ENCODE measurements around the gene TSR3. TPM values are rescaled to one million over a fixed set of nuclear protein-coding genes. Genes with fewer than 3 reads are reported as not detected.

The TSR3 gene
- total and polyA plus RNA-seq, 4 donors: 32.1 to 88.0 (median 52.9) TPM

- peaks cover 3 to 4% of the 10 kb centered on the region in 2 donors for H3K36me3 ChIP-seq (ENCODE audit: control insufficient read depth in 1 of 2, insufficient read depth in 2 of 2, low read length in 1 of 2)
- no peaks in the 10 kb centered on the region for H3K27me3 ChIP-seq (ENCODE audit: control insufficient read depth in 1 of 2, insufficient read depth in 2 of 2, low read length in 1 of 2)
- peaks cover 2% of the 10 kb centered on the region for H3K9me3 ChIP-seq (ENCODE audit: control insufficient read depth, low read length)
- WGBS, 2 donors: 67 to 69% methylated on average over 20 of the region's 20 CpGs
- no peak overlapping the region for H3K4me3 ChIP-seq (ENCODE audit: low read length in 2 of 2)
- H3K27ac ChIP-seq (ENCODE audit: low read depth in 1 of 2, low read length in 2 of 2): no peak overlapping the region
- intact Hi-C loops (cut with DNase I): no loop called here
- ATAC-seq (ENCODE audit: low FRiP score): no peak
- no peaks in the 10 kb centered on the region for H3K4me1 ChIP-seq (ENCODE audit: control insufficient read depth in 1 of 2, insufficient read depth in 2 of 2, low read length in 2 of 2)
- no peak for DNase-seq
Measured at GRCh38 chr16:1325673-1326371, 25.9 kb downstream of the TSR3 start.

GRCh38 chr16:1325261-1325660 is 26.4 kb downstream of the TSR3 start:
- WGBS, 2 donors: 86 to 87% methylated on average over 15 of the region's 15 CpGs
- no peaks in the 10 kb centered on the region for H3K9me3 ChIP-seq (ENCODE audit: control insufficient read depth, low read length)
- H3K4me3 ChIP-seq (ENCODE audit: low read length in 2 of 2): no peak overlapping the region
- ATAC-seq (ENCODE audit: low FRiP score): no peak
- peaks cover 3 to 8% of the 10 kb centered on the region in 2 donors for H3K36me3 ChIP-seq (ENCODE audit: control insufficient read depth in 1 of 2, insufficient read depth in 2 of 2, low read length in 1 of 2)
- H3K27ac ChIP-seq (ENCODE audit: low read depth in 1 of 2, low read length in 2 of 2): no peak overlapping the region
- H3K4me1 ChIP-seq (ENCODE audit: control insufficient read depth in 1 of 2, insufficient read depth in 2 of 2, low read length in 2 of 2): no peaks in the 10 kb centered on the region
- no peaks in the 10 kb centered on the region for H3K27me3 ChIP-seq (ENCODE audit: control insufficient read depth in 1 of 2, insufficient read depth in 2 of 2, low read length in 1 of 2)
- DNase-seq: no peak
- intact Hi-C loops (cut with DNase I): no loop called here

GRCh38 chr16:1324286-1324826 is 27.3 kb downstream of the TSR3 start:
- no peak overlapping the region for H3K4me3 ChIP-seq (ENCODE audit: low read length in 2 of 2)
- peaks cover 3 to 8% of the 10 kb centered on the region in 2 donors for H3K36me3 ChIP-seq (ENCODE audit: control insufficient read depth in 1 of 2, insufficient read depth in 2 of 2, low read length in 1 of 2)
- ATAC-seq (ENCODE audit: low FRiP score) (no peak), DNase-seq (no peak)
- no peaks in the 10 kb centered on the region for H3K4me1 ChIP-seq (ENCODE audit: control insufficient read depth in 1 of 2, insufficient read depth in 2 of 2, low read length in 2 of 2)
- H3K27me3 ChIP-seq (ENCODE audit: control insufficient read depth in 1 of 2, insufficient read depth in 2 of 2, low read length in 1 of 2): no peaks in the 10 kb centered on the region
- no peaks in the 10 kb centered on the region for H3K9me3 ChIP-seq (ENCODE audit: control insufficient read depth, low read length)
- no peak overlapping the region for H3K27ac ChIP-seq (ENCODE audit: low read depth in 1 of 2, low read length in 2 of 2)
- intact Hi-C loops (cut with DNase I): no loop called here
- WGBS, 2 donors: 81 to 82% methylated on average over 22 of the region's 22 CpGs

- ATAC-seq (ENCODE audit: low FRiP score): no peak
- peaks cover 3 to 11% of the 10 kb centered on the region in 2 donors for H3K36me3 ChIP-seq (ENCODE audit: control insufficient read depth in 1 of 2, insufficient read depth in 2 of 2, low read length in 1 of 2)
- no peak overlapping the region for H3K27ac ChIP-seq (ENCODE audit: low read depth in 1 of 2, low read length in 2 of 2)
Measured at GRCh38 chr16:1323296-1324239, 28.1 kb downstream of the TSR3 start.

GRCh38 chr16:1322407-1322806 is 29.3 kb downstream of the TSR3 start:
- H3K36me3 ChIP-seq (ENCODE audit: control insufficient read depth in 1 of 2, insufficient read depth in 2 of 2, low read length in 1 of 2): peaks cover 3 to 18% of the 10 kb centered on the region in 2 donors
- H3K4me1 ChIP-seq (ENCODE audit: control insufficient read depth in 1 of 2, insufficient read depth in 2 of 2, low read length in 2 of 2): no peaks in the 10 kb centered on the region
- intact Hi-C loops (cut with DNase I): no loop called here
- 91 to 94% methylated on average over 8 of the region's 8 CpGs for WGBS, 2 donors
- H3K9me3 ChIP-seq (ENCODE audit: control insufficient read depth, low read length): no peaks in the 10 kb centered on the region
- no peak for DNase-seq
- H3K4me3 ChIP-seq (ENCODE audit: low read length in 2 of 2): no peak overlapping the region
- H3K27ac ChIP-seq (ENCODE audit: low read depth in 1 of 2, low read length in 2 of 2): no peak overlapping the region
- no peaks in the 10 kb centered on the region for H3K27me3 ChIP-seq (ENCODE audit: control insufficient read depth in 1 of 2, insufficient read depth in 2 of 2, low read length in 1 of 2)
- no peak for ATAC-seq (ENCODE audit: low FRiP score)

More at GRCh38 chr16:1323296-1324239, 28.1 kb downstream of the TSR3 start:
- intact Hi-C loops (cut with DNase I): no loop called here
- Histone ChIP-seq H3K4me1 (ENCODE audit: control insufficient read depth in 1 of 2, insufficient read depth in 2 of 2, low read length in 2 of 2) (no peaks in the 10 kb centered on the region), H3K9me3 (ENCODE audit: control insufficient read depth, low read length) (no peaks in the 10 kb centered on the region), H3K27me3 (ENCODE audit: control insufficient read depth in 1 of 2, insufficient read depth in 2 of 2, low read length in 1 of 2) (no peaks in the 10 kb centered on the region), H3K4me3 (ENCODE audit: low read length in 2 of 2) (no peak overlapping the region)
- WGBS, 2 donors: 84% methylated on average over 35 of the region's 35 CpGs
- no peak for DNase-seq

GRCh38 chr16:1320658-1321240 is 30.9 kb downstream of the TSR3 start:
- Histone ChIP-seq H3K27me3 (ENCODE audit: control insufficient read depth in 1 of 2, insufficient read depth in 2 of 2, low read length in 1 of 2) (no peaks in the 10 kb centered on the region), H3K36me3 (ENCODE audit: control insufficient read depth in 1 of 2, insufficient read depth in 2 of 2, low read length in 1 of 2) (peaks cover 3 to 20% of the 10 kb centered on the region in 2 donors), H3K27ac (ENCODE audit: low read depth in 1 of 2, low read length in 2 of 2) (no peak overlapping the region), H3K9me3 (ENCODE audit: control insufficient read depth, low read length) (no peaks in the 10 kb centered on the region), H3K4me1 (ENCODE audit: control insufficient read depth in 1 of 2, insufficient read depth in 2 of 2, low read length in 2 of 2) (no peaks in the 10 kb centered on the region), H3K4me3 (ENCODE audit: low read length in 2 of 2) (no peak overlapping the region)
- DNase-seq (no peak), ATAC-seq (ENCODE audit: low FRiP score) (no peak)
- WGBS, 2 donors: 83 to 87% methylated on average over 14 to 22 of the region's 22 CpGs
- intact Hi-C loops (cut with DNase I): no loop called here

- no peaks in the 10 kb centered on the region for H3K4me1 ChIP-seq (ENCODE audit: control insufficient read depth in 1 of 2, insufficient read depth in 2 of 2, low read length in 2 of 2)
- 84 to 87% methylated on average over 12 of the region's 12 CpGs for WGBS, 2 donors
- peaks cover under 1 to 20% of the 10 kb centered on the region in 2 donors for H3K36me3 ChIP-seq (ENCODE audit: control insufficient read depth in 1 of 2, insufficient read depth in 2 of 2, low read length in 1 of 2)
- H3K27ac ChIP-seq (ENCODE audit: low read depth in 1 of 2, low read length in 2 of 2): no peak overlapping the region
- H3K9me3 ChIP-seq (ENCODE audit: control insufficient read depth, low read length): no peaks in the 10 kb centered on the region
- no peak for ATAC-seq (ENCODE audit: low FRiP score)
- no peak for DNase-seq
- no peak overlapping the region for H3K4me3 ChIP-seq (ENCODE audit: low read length in 2 of 2)
- intact Hi-C loops (cut with DNase I): no loop called here
- H3K27me3 ChIP-seq (ENCODE audit: control insufficient read depth in 1 of 2, insufficient read depth in 2 of 2, low read length in 1 of 2): no peaks in the 10 kb centered on the region
Measured at GRCh38 chr16:1320097-1320496, 31.6 kb downstream of the TSR3 start.

GRCh38 chr16:1319041-1319440 is 32.6 kb downstream of the TSR3 start:
- DNase-seq (no peak), ATAC-seq (ENCODE audit: low FRiP score) (no peak)
- H3K36me3 ChIP-seq (ENCODE audit: control insufficient read depth in 1 of 2, insufficient read depth in 2 of 2, low read length in 1 of 2): peaks cover 0 to 15% of the 10 kb centered on the region in 2 donors
- intact Hi-C loops (cut with DNase I): no loop called here
- no peak overlapping the region for H3K27ac ChIP-seq (ENCODE audit: low read depth in 1 of 2, low read length in 2 of 2)
- H3K27me3 ChIP-seq (ENCODE audit: control insufficient read depth in 1 of 2, insufficient read depth in 2 of 2, low read length in 1 of 2): no peaks in the 10 kb centered on the region
- H3K4me3 ChIP-seq (ENCODE audit: low read length in 2 of 2): no peak overlapping the region
- no peaks in the 10 kb centered on the region for H3K4me1 ChIP-seq (ENCODE audit: control insufficient read depth in 1 of 2, insufficient read depth in 2 of 2, low read length in 2 of 2)
- WGBS, 2 donors: 92 to 93% methylated on average over 33 of the region's 33 CpGs
- H3K9me3 ChIP-seq (ENCODE audit: control insufficient read depth, low read length): no peaks in the 10 kb centered on the region
